WERI-Rb-1 (cell line): ENCODE results near the gene KRT75.
A peak's percentile ranks its signal among the peaks of the same experiment; 100 is the strongest.

Source experiments
- DNase-seq: peaks from one replicate; pipeline ENCODE4 v3.0.0-alpha.2; 2020
- H3K27ac ChIP-seq: fragments of 250-450 bp; sonication (Bioruptor Pico); 2 replicates; pipeline ENCODE4 v1.5.1; 2020; ENCODE audit warnings: mild to moderate bottlenecking, moderate library complexity
- H3K27me3 ChIP-seq: fragments of 250-450 bp; sonication (Bioruptor Pico); 2 replicates; pipeline ENCODE4 v1.5.1; 2021; ENCODE audit warnings: mild to moderate bottlenecking, low read depth, moderate library complexity; ENCODE audit not compliant: insufficient read depth, severe bottlenecking
- H3K36me3 ChIP-seq: fragments of 250-450 bp; sonication (Bioruptor Pico); 2 replicates; pipeline ENCODE4 v1.5.1; 2020; ENCODE audit warnings: mild to moderate bottlenecking, moderate library complexity
- H3K4me3 ChIP-seq: 2 replicates; pipeline ENCODE4 v1.5.1; 2011; ENCODE audit warnings: low read depth, mild to moderate bottlenecking, control low read depth, low read length
- H3K9me3 ChIP-seq: fragments of 250-450 bp; sonication (Bioruptor Pico); 2 replicates; pipeline ENCODE4 v1.5.1; 2021; ENCODE audit warnings: mild to moderate bottlenecking, moderate library complexity; ENCODE audit not compliant: severe bottlenecking
- CTCF ChIP-seq: IDR thresholded peaks from 2 replicates; pipeline ENCODE4 v1.5.1; 2011; ENCODE audit warnings: low read depth, mild to moderate bottlenecking, control low read depth, inconsistent platforms, low read length

The KRT75 gene

GRCh38 chr12:52392465-52393007, 41.6 kb downstream of the KRT75 start:
- DNase-seq = no peak
- no peak overlapping the region for H3K27ac ChIP-seq
- H3K9me3 ChIP-seq = no peaks in the 10 kb centered on the region
- peaks cover 94% of the 10 kb centered on the region for H3K27me3 ChIP-seq
- H3K4me3 ChIP-seq = no peak overlapping the region
- H3K36me3 ChIP-seq = no peaks in the 10 kb centered on the region
- no peak for TF ChIP-seq CTCF

- Histone ChIP-seq H3K27ac (no peak overlapping the region), H3K9me3 (no peaks in the 10 kb centered on the region), H3K4me3 (no peak overlapping the region), H3K27me3 (peaks cover 94% of the 10 kb centered on the region), H3K36me3 (no peaks in the 10 kb centered on the region)
- DNase-seq = no peak
- TF ChIP-seq CTCF = no peak
These were observed 42.6 kb downstream of the KRT75 start for GRCh38 chr12:52391618-52392002.

- peak; percentile 58 for TF ChIP-seq CTCF
- H3K4me3 ChIP-seq = no peak overlapping the region
- H3K9me3 ChIP-seq = no peaks in the 10 kb centered on the region
- no peaks in the 10 kb centered on the region for H3K36me3 ChIP-seq
- H3K27me3 ChIP-seq = peaks cover 94% of the 10 kb centered on the region
- DNase-seq = no peak
- H3K27ac ChIP-seq = no peak overlapping the region
These were observed 43.2 kb downstream of the KRT75 start for GRCh38 chr12:52390739-52391617.

- no peak overlapping the region for H3K27ac ChIP-seq
- no peak for TF ChIP-seq CTCF
- H3K27me3 ChIP-seq = peaks cover 94% of the 10 kb centered on the region
- H3K36me3 ChIP-seq = no peaks in the 10 kb centered on the region
- no peak overlapping the region for H3K4me3 ChIP-seq
- no peaks in the 10 kb centered on the region for H3K9me3 ChIP-seq
- DNase-seq = no peak
These were observed 44.6 kb downstream of the KRT75 start for GRCh38 chr12:52389313-52390207.

- Histone ChIP-seq H3K9me3 (no peaks in the 10 kb centered on the region), H3K27ac (no peak overlapping the region), H3K27me3 (peaks cover 90% of the 10 kb centered on the region), H3K4me3 (no peak overlapping the region), H3K36me3 (no peaks in the 10 kb centered on the region)
- no peak for DNase-seq
- TF ChIP-seq CTCF = no peak
These were observed 46.3 kb downstream of the KRT75 start for GRCh38 chr12:52387859-52388258.
